HG03095 (cell line): ENCODE results near the gene TCERG1L.

ENCODE experiments used
- ATAC-seq: cut with Tn5 transposase; IDR thresholded peaks from one replicate; pipeline ENCODE4 v1.9.1; 2021; ENCODE audit warnings: moderate library complexity; ENCODE audit not compliant: unreplicated experiment

The TCERG1L gene

DNA sequence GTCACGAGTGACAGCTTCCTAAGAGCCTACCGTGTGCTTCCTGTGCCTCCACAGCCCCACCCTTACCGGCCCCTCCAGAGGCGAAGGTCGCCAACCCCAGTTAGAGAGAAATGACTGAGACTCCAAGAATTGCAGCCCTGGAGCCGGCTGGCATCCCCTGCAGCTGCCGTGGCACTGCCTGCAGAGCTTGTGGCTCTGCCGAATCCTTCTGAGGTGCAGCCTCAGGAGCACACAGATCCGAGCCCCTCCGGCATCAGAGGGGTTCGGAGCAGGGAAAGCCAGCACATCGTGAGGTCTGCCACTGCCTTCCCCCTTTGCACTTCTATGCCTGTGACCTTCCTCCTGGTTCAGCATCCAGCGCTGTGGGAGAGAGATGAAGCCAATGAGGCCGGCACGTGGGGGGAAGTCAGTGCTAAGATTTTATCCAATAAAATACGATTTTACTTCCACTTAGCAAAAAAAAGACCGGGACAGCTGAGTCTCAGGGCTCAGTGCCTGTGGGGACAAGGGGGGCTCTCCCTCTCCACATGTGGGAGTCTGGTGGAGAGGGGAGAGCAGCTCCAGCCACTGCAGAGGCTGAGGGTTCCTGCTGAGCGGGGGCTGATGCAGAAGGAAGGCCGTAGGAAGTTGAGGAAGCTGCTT lies 80.1 kb downstream of the TCERG1L start:
- no peak for ATAC-seq

DNA sequence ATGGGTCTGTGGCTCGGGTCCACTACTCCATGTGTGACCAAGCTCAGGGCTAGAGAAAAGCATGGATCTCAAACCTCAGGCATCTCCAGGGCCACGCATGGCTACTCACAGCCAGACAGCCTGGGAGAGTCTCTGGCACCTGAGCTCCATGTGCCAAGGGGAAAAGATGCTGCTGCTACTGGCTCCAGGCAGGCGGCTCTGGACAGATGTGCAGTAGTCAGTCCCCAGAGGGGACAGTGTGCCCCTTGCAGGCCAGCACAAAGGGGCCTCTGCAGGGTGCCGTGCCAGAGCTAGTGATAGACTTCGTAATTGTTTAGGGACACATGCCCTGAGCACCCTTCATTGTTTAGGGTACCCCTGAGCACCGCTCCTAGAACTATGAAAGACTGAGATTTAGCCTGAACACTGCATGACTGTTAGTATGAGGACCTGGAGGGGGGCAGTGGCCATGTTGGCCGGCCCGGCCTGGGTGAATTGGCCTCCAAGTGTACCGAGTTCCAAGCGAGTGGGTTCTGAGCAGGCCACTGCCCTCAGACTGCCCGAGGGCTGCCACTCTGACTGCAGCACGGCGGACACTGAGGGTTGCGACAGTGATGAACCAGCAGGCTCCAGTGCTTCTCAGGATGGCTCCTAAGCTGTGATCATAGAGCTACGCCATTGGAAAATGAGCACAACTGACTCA lies 80.7 kb downstream of the TCERG1L start:
- no peak for ATAC-seq

DNA sequence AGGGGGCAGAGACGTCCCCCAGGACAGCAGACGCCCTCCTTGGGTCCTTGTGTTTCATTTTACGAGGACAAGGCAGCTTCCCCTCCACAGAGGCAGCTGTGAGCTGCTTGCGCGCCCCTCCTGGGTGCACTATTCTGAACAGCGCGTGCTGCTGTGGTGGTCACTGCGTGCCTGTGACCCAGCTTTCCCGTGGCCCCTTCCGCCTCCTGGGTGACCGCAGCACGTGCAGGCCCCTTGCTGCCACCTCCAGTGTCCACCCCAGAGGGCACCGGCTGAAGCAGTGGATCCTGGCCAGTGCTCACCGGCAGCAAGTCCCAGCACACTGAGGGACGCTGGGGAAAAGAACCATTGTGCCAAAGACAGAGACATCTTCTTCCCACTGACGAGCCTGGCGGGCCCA lies 81.4 kb downstream of the TCERG1L start:
- no peak for ATAC-seq

DNA sequence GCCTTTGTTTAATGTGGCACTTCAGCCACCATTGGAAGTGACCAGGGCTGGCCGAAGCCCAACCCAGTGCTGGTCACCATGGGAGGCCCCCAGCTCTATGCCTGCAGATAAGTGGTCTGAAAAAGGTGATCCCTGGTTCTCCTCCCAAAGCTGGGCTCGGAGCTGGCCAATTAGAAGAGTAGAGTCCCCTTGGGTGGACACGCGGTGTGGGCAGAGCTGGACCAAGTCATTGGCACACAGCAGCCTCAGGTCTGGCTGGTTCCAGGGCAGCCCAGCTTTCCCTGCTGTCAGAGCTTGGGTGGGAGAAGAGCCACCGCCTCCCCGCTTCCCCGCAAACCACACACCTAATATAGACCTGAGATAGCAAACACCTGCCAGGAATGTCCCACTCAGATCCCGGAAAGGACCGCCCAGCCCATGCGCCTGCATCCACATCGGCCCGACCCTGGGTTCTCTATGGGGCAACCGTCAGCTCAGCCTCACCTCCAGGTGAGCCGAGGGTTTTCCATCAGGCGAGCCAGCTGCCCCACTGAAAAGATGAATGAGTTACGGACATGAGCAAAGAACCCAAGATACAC lies 84.3 kb downstream of the TCERG1L start:
- no peak for ATAC-seq

DNA sequence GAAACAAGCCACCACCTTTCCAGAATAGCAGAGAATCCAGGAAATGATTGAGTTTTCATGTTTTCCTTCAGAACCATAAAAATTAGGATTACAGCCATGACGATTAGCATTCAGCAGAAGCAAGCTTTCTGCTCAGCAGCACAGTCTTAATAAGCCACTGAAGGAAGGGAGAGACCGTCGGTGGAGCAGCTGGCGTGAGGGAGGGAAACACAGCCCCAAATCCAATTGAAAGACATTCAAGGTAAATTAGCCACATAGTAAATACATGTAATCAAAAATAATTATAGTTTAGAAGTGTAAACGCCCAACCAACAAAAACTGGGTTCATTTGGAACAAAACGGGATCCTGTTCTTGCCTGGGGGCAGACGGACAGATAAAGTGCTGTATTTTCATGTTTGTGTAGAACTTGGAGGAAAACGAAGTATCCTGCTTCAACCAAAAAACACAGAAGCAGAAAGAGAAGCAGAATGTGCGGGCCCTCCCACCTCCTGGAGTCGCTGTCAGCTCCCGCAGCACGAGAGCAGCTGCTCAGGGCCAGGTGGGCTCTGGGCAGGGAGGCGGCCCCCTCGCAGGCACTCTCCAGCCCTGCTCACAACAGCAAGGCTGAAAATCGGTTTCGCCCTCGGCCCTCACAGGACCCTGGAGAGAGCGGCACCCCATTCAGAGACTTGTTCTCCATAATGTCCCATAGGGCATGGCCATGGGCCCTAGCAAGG lies 84.9 kb downstream of the TCERG1L start:
- ATAC-seq, result no peak

DNA sequence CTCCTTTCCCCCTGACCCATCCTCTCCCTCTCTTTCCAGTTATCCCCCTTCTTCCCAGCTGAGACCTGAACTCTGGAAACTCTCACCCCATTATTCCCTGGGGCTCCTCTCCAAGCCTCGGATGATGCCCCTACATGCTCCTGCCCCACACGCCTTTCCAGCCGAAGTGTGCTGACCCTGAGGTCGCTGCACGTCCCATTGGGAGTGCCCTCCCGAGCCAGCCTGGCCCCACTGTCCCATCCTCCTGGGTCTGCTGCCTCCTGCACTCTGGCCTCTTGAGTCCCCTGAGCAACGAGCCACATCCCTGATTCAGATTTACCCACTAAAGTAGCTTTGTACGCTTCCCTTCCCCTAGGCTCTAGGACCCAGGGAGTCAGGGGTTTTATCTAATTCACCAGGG lies 87.4 kb downstream of the TCERG1L start:
- no peak for ATAC-seq

DNA sequence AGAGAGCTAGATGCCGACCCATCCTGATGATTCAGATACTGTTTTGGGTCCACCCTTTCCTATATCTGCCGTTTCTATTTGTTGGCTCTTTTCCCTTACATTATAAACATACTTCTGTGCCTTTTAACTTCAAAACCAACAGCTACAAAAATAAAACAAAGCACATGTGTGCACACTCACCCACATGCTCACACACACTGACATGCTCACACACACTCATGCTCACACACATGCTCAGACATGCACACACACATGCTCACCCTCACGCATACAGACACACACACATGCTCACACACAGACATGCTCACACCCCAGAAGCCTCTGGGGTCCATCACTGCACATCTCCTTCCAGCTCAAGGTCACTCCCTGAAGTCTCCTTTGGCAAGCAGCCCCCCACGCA lies 88.1 kb downstream of the TCERG1L start:
- ATAC-seq, result no peak

DNA sequence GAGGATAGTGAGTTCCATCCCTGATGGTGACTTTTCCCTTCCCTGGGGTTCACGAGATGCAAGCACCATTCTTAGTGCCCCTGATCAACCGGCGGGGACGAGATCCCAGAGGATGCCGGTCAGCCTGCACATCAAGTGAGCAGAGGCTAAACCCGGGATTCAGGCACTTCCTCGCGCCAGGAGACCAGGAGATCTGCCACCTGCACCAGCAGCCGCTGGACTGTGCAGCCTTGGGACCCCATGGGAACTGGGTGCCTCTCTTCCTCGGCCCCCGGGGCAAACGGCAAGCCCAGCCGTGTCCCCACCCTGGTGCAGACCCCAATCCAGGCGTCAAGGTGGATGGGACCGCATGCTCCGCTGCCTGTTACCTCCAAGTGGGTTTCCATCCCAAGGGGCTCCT lies 88.5 kb downstream of the TCERG1L start:
- no peak for ATAC-seq

DNA sequence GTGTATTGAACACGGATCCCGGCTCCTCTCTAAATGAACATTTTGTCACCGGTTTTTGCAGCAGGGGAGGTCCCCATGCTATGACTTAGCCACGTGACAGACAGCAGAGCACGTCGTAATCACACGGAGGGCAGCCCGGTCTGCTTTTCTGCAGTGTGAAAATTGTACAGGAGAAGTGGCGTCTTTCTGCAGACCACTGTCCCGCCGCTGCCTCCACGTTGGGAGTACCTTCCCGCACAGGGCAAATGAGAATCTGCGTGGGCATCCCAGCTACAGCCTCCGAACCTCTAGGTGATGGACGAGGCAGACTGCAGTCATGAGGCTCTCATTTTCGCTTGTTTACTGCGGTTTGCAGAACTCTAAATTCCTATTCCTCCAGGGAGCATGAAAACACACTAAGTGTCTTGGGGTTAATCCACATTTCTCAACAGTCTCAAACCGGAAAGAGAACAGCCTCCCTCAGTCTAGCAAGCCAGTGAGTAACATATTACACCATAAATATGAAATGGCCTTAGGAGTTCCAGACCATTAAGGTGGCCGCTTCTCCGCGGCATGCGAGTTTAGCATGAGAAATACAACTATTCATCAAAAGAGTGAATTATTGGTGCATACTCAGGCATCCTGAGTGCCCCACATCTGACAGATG lies 89.8 kb downstream of the TCERG1L start:
- ATAC-seq, result no peak

DNA sequence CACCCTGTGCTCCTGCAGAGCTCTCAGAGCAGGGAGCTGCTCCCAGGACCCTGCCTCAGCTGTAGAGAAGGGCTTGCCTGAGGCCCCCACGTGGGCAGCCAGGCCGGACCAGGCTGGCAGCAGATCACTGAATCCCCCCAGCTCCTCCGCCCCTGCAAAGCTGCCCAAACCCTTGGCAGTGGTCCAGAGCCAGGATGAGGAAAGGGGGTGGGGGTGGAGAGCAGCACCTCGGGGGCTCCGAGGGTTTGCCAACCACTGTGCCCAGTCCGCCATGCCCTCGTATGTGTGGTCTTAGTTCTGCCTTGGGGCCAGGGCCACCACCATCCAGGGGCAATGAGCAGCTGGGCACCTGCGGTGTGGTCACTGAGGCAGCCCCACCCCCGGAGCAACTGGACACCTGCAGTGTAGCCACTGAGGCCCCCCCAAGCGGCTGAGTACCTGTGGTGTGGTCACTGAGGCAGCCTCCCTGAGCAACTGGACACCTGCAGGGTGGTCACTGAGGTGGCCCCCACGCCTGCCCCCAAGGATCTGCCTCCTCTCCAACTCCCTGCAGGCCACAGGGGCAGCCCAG lies 90.8 kb downstream of the TCERG1L start:
- ATAC-seq, result no peak

DNA sequence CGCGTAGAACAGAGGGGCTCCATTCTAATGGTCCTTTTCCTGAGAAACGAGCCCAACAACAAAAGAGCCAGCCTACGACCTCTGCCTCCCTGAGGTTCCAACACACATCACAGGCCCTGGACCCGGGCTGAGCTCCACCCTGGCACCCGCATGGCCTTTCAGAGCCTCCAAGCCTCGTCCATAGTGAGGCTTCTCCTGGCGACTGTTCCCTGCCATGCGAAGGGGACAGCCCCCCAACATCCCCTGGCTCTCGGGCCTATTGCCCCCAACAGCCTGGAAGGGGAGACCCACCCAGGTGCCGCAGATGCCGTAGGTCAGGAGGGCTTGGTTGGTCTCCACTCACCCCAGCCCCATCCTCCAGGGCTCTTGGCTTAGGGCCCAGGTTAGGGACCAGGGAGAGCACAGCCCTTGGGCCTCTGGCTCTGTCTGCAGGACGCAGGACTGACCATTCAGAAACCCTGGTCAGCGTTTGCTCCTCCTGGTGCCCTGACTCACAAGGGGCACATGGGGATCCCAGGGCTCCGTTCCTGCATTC lies 91.5 kb downstream of the TCERG1L start:
- no peak for ATAC-seq

DNA sequence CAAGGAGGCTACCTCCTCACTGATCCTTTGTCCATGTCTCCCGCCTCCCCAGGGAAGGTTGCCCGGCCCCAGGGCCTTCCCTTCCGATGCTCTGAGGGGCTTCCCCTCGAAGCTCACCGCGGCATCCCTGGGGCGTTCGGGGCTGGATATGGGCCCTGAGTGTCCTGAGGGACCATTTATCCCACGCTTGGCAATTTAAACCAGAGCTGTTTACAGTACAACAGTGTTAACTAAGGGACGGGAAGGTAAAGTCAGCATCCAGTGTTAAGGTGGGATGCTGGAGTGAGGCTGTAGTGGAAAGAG lies 92.0 kb downstream of the TCERG1L start:
- no peak for ATAC-seq

DNA sequence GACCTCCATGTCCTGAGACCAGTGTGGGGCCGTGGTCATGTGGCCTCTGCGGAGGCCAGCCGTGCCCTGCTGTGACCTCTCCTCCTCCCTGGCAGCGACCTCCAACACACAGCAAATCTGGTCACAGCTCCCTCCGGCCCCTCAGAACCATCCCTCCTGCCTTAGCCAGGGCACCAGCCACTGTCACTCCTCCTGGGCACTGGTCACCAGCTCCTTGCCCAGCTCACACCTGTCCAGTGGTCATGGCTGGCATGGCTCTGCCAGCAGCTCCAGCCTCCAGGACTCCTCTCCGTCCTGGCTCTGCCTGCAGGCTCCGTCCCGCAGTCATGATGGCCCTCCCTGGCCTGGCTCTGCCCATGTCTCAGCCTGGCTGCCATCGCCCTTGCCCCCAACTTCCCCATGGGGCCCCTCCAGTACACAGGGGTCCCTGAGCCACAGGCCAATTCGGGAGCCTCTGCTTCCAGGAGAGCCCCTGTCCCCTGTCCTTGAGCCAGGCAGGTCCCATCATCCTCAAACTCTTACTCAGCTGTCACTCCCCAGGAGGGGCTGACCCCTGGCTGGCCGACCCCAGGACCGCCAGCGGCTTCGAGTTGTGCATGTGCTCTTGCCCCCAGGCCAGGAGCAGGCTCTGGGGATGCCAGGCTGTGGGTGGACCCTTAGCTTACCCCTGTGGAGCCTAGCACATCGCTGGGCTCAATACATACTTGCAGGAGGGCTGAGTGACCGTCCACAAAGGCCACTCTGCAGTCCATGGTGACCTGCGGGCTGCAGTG lies 92.5 kb downstream of the TCERG1L start:
- no peak for ATAC-seq

DNA sequence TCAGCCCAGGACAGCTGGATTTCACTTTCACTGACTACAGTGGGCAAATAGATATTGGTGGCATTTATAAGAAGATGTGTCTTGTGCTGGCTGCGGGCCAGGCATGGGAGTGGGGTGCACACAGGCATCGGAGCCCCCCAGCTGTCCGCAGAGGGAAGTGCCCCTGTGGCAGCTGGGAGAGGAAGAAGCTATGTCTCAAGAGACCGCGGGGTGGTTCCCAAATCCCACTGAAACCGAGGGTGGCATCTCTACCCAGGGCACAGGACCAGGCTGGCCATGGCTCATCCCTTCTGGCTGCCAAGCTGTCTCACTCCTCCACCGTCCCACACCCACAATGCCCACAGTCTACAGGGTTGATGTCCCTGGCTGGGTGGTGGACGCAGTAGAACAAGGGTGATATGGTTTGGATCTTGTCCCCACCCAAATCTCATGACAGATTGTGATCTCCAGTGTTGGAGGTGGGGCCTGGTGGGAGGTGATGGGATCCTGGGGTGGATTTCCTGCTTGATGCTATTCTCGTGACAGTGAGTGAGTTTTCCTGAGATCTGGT lies 94.8 kb downstream of the TCERG1L start:
- ATAC-seq, result no peak

DNA sequence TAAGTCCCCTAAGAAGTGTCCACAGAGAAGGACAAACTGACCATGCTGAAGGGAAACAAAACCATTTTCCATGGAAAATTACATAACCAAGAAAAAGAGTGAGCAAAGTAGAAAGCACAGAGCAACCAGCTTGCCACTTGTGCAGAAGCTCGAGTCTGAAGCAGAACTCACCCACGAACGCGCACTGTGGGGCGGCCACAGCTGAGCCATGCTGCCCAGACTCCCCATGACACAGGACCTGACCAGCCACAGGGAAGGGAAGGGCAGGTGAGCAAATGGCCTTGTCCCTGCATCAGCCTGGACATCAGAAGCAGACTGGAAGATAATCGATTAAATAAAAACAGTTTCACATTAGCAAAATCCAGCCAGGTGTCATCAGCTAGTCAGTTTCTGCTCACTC lies 95.7 kb downstream of the TCERG1L start:
- ATAC-seq, result no peak

DNA sequence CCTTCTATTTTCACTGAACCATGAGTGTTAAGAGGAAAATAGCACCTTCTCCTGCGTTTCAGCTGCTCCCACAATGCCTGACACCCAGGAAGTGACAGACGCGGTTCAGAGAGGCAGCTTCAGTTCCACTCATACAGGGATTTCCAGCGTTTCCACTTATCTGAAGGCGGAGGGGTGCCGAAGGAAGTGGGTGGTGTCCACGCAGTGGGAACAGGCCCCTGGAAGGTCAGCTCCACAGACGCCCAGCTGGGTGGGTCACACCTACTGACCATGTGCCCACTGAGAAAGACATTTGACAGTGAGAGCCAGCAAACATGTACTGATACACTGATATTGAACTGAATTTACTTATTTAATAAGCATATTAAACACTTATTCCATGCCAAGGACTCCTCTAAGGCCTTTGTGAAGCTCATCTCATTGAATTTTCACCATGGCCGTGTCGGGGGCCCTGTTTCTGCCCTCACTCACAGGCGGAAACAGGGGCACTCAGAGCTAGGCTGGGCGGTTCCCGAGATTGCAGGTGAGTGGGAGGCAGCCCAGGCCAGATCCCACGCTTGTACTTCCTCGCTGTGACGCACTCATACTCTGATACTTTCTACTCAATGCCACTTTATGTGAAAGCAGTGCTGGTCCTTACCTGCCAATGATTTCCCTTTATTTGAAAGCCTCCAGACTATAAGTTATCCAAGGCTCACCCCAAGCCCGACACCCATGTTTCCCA lies 96.8 kb downstream of the TCERG1L start:
- no peak for ATAC-seq

DNA sequence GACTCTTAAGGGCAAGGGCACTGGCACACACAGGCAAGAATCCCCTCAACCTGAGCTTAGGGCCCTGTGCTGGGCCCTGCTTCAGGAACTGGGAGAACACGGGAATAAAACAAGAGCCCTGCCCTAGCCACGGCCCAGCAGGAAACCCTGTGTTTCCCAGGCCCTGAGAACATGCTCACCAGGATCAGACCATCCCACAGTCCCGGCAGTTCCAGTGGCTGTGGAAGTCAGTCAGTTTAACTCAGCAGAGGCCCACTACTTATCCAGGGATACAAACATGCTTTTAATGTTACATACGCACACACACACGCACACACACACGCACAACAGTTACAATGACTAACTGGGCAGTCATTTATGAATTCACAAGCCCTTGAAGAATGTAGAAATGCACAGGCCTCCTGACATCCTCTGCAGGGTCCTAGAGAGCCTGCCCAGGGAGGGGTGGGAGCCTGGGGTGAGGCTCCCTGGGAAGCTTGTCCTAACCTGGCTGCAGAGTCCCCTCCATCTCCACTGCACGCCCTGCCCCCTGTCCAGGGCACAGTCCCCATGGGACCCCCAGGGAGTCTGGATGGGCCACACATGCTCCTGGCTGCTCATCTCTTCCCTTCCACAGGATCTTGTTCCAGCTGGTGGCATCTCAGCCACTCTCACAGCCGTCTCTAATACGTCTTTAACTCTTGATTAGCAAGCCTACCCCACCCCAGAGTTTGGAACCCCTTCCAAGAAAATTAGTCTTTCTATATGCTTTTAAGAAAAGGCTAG lies 97.6 kb downstream of the TCERG1L start:
- no peak for ATAC-seq

DNA sequence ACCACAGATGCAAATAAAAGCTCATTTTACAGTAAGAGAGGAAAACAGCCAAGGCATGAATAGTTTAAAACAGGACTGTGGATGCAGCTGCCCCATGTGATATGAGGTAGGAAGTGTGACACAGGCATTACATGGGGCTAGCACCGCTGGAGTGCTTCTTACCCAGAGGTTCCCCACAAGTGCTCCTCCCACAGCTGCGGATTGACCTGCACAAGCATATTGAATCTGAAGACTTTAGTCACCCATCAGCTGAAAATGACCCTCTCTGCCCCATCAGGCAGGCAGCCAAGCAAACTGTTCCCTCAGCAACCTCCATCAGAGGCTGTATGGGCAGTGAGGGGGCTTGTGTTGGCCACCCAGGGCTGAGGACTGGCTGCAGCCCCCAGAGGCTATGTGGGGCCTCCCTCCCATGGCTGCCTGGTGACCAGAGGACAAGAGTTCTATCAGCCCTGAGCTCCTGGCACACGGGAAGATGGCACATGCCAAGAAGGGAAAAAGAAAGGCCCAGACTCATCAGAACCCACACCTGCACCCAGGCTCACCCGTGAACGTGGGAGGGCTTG lies 98.7 kb downstream of the TCERG1L start:
- ATAC-seq, result no peak
